Measurements from ENCODE around the gene SDHA. TPM values are rescaled to one million over a fixed set of nuclear protein-coding genes. Genes with fewer than 3 reads are reported as not detected.

Gene SDHA
- total and polyA plus RNA-seq, 2 of the 13 experiments (the other 11 are each of a cell fraction or from before 2014, with no cell fraction given), result 185 to 240 TPM

DNA sequence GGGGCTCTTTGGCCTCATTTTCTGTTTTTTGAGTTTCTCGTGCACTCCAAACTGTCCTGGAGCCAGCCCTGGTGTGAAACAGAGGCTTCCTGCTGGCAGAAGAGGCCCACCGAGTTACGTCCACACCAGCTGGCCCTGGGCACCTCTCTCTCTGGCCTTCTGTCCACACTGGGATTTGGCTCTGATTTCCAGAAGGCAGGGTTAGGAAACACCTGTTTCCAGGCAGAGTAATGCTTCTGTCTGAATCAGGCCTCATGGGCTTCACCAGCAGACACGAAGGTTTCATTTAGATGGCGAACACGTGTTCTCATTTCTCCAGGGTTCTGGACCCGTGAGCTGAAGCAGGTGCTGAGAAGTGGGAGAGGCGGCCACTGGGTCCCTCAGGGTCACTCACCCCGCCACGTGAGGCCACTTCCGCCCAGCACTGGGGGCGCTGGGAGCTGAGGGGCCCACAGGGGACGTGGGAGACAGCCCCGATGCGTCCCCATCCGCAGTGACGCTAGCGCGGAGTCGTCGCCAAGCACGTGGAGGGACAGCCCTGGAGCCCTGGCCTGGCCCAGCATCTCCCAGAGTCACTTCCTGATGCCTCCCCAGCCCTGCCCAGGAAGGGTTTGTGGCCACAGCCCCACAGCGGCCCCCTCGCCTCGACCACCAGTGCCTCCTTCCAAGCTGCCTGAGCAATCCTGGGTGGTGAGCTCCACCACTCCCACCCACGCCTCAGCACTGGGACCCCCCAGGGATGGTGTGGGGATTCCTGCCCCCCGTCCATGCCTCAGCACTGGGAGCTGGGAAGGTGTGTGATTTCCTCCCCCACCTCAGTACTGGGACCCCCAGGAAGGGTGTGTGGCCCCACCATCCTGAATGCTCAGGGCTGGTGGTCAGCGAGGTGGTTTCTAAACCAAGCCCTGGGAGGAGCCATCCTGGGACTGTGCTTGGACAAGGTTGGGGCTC lies 31.8 kb upstream of the SDHA start:
- POLR2A ChIA-PET, result no interaction called here
- ATAC-seq, result no peak
- H4K20me1 ChIP-seq (ENCODE audit: insufficient read depth, low read length), result no peaks in the 10 kb centered on the region
- peaks cover 23% of the 10 kb centered on the region for H3K4me1 ChIP-seq (ENCODE audit: insufficient read depth, low read length)
- peaks cover 0 to 26% of the 10 kb centered on the region in 2 experiments; a peak in 4 of 5 replicates for H3K27me3 ChIP-seq (ENCODE audit: control insufficient read depth in 1 of 2, insufficient read depth in 2 of 2, low read length in 2 of 2)
- H3K36me3 ChIP-seq (replicated peaks in 1 of 2; ENCODE audit: control insufficient read depth in 1 of 2, insufficient read depth in 2 of 2, low read length in 2 of 2), result no peaks in the 10 kb centered on the region
- H2AFZ ChIP-seq (ENCODE audit: low read length), result no peak overlapping the region
- no peak overlapping the region for H3K4me3 ChIP-seq (replicated peaks in 1 of 3; ENCODE audit: insufficient read depth in 1 of 3, low read depth in 2 of 3, low read length in 3 of 3)
- in situ Hi-C loops (cut with HindIII; ENCODE audit: extremely low pct_ligation_motif_present, low pct_unique_long_range_greater_than_20kb), result no loop called here
- no peak overlapping the region for H3K9ac ChIP-seq (ENCODE audit: insufficient read depth, low read depth, low read length)
- H3K27ac ChIP-seq (ENCODE audit: extremely low read length, insufficient read depth, low read length), result no peak overlapping the region
- DNase-seq (ENCODE audit: low spot score), result no peak
- no peak for FAIRE-seq
- BruUV-seq (replicated peaks), result no TSS peak
- H3K4me2 ChIP-seq (ENCODE audit: low read depth, low read length), result no peak overlapping the region
- intact Hi-C loops (cut with micrococcal nuclease; ENCODE audit: unreplicated experiment), result no loop called here
- CTCF ChIA-PET (ENCODE audit: low intra/inter-chr PET ratio, low total read pairs), result no interaction called here
- H3K9me3 ChIP-seq (ENCODE audit: low read length), result no peaks in the 10 kb centered on the region
- no peak for TF ChIP-seq SUZ12 (IDR thresholded peaks at IDR 0.05; ENCODE audit: low read depth, low read length)
- no peak for TF ChIP-seq SMAD1 (CRISPR knock-in tag; IDR thresholded peaks at IDR 0.05; ENCODE audit: borderline replicate concordance, low read depth)
- TF ChIP-seq ZNF589 (CRISPR knock-in tag; conservative IDR thresholded peaks at IDR 0.05), result no peak
- TF ChIP-seq, protein P1, sequence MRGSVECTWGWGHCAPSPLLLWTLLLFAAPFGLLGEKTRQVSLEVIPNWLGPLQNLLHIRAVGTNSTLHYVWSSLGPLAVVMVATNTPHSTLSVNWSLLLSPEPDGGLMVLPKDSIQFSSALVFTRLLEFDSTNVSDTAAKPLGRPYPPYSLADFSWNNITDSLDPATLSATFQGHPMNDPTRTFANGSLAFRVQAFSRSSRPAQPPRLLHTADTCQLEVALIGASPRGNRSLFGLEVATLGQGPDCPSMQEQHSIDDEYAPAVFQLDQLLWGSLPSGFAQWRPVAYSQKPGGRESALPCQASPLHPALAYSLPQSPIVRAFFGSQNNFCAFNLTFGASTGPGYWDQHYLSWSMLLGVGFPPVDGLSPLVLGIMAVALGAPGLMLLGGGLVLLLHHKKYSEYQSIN (CRISPR knock-in tag; IDR thresholded peaks at IDR 0.05; ENCODE audit: borderline replicate concordance), result no peak
- no peak for TF ChIP-seq KAT8 (CRISPR knock-in tag; IDR thresholded peaks at IDR 0.05)
- TF ChIP-seq WIZ (CRISPR knock-in tag; IDR thresholded peaks at IDR 0.05), result no peak
- TF ChIP-seq CC2D1A (CRISPR knock-in tag; IDR thresholded peaks at IDR 0.05), result no peak
- WGBS (ENCODE audit: low lambda C conversion rate), result 52% methylated on average over 20 of the region's 28 CpGs
- H3K79me2 ChIP-seq (ENCODE audit: insufficient read depth, low read length), result no peaks in the 10 kb centered on the region
